NCI-H2227 (cell line): ENCODE results near the gene MYCL.
A peak's percentile ranks its signal among the peaks of the same experiment; 100 is the strongest.

Source experiments
- DNase-seq: peaks from one replicate; lab custom pipeline; 2025; ENCODE audit not compliant: unreplicated experiment; lab: John Stamatoyannopoulos, UW

The MYCL gene

GRCh38 chr1:39901714-39902459 lies at the start of gene MYCL:
Gene MYCL (minus strand): TSS chr1:39901917. CDS start chr1:39901434, 483 bp downstream.
- peak; percentile 93 for DNase-seq

DNA sequence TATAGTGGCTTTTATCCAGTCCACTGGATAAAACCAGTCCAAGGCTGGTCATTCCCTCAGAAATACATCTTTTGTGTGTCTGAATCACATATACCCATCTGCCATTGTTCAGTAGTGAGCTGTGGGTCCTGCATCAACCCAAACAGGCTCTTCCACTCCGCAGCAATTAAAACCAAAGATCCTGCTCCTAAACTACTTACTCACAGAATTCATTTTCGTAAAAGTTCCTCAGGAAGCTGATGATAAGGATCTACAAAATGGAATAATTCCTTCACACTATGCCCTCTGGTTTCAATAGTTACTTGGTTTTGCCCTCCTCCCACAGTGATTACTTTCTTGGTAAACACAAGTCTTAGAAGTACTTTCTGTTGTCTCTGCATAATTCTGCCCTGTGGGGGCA lies 48.2 kb upstream of the MYCL start:
- no peak for DNase-seq

DNA sequence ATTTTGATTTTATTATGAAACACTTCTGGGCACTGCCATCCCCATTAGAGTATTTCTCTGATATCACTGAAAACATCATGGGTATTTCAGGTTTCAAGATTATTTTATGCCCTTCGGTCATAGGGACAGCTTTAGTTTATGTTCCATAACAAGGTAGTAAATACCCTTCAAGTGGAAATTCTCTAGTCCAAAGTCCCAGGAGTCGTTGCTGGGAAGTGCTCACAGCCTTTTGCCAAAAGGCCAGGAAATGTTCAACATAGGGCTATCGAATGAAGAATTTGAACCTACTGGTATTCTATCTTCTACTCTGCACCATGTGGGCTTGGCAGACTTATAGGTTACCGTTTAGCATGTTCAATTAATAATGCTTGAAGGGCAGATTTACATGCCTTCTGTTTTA lies 45.5 kb upstream of the MYCL start:
- DNase-seq: no peak

DNA sequence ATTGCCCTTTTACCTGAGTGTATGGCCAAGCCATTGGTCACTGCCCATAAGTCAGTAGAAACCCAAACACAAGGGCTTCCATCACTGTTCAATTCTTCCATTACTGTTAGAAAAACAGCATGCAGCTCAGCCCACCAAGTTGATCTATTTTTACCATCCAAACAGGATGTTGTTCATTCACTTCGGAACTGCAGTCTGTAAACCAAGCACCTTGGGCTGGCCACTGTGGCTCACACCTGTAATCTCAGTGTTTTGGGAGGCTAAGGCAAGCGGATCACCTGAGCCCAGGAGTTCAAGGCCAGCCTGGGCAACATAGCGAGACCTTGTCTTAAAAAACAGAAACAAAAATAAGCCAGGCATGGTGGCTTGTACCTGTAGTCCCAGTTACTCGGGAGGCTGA lies 44.5 kb upstream of the MYCL start:
- no peak for DNase-seq

DNA sequence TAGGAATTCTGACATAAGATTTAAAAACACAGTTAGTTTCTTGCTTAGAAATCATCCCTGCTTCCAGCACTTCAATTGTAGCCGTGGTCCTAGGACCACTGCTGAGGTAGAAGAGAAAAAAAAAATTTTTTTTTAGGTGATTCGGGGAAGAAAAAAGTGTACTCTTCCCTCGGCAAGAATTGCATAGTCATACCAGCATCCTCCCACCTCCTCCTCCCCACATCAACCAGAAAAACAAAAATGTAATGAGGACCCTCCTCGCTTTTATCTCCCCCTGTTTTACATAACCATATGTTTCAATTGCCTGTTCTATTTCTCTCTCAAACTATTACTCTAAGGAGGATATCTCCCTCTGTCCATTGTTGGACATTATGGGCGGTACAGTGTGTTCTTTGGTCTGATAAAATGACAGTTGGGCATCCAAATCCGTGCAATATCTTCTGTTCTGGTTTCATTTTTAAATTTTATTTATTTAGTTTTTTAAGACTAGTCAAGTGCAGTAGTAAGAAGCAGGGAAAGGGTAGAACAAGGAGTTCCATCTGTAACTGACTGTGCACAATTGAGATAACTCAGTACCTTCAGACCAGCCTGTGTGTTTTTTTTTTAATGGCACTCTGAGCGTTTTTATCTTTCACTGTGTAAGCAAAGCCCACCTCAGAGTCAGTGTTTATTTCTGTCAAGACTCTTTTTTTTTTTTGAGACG lies 42.8 kb upstream of the MYCL start:
- DNase-seq: no peak

- DNase-seq: no peak
Observed at GRCh38 chr1:39943471-39944290, 42.0 kb upstream of the MYCL start.

DNA sequence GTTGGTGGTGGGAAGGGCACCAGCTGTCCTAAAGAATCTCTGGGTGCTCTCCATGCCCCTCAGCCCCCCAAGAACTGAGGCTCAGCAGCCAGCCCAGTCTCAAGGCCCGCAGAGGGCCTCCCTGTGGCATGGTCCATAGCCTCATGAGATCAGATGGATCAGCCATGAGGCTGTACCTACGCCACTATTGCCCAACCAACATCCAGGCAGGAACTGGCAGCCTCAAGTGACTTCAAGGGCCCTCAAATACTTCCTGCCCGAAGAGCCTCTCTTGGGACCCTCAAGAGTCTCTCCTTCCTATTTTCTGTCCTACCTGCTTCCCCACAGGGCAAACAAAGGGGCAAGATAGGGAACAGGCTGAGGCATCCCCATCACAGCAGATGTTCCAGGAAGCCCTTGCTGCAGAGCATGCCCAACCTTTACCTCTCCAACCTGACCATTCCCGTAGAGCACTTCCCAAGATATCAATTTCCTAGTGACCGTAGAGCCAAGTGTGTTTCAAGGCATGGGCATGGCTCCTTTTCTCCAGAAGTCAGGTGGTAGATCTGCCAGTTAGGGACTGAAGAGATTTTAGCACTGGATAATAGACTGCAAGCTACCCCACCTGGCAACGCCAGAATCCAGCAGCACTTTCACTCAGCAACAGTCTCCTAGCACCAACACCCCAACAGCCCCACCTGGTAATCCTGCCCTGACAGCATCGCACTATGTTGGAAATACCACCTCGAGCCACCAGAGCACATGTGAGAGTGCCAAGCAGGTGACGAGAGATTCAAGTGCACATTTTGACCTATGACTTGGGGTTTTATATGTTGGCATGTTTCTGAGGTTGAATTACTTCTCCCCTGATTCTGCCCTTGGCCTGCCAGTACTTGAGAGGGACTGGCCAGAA lies 39.5 kb upstream of the MYCL start:
- DNase-seq: no peak

GRCh38 chr1:39940253-39940652 lies 38.5 kb upstream of the MYCL start:
- no peak for DNase-seq

DNA sequence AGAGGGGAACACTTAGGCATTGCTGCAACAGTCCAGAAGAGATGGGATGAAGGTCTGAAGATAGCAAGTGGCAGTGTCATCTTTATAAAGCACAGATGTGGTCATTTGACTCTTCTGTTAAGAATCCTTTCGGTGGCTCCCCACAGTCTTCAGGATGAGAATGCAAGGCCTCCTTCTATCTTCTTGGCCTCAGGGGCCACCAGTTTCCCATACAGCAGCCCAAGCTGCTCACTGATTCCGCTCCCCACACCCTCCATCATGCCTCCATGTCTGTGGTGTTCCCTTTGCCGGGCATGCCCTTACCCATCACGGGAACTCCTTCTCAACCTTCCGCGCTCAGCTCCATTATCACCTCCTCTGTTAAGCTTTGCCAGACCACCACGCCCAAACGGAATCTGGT lies 37.1 kb upstream of the MYCL start:
- no peak for DNase-seq

- no peak for DNase-seq
Observed at GRCh38 chr1:39936724-39937491, 35.2 kb upstream of the MYCL start.

GRCh38 chr1:39933956-39934941 lies 32.5 kb upstream of the MYCL start:
- no peak for DNase-seq

- DNase-seq: no peak
Observed at GRCh38 chr1:39928809-39929587, 27.3 kb upstream of the MYCL start.

- no peak for DNase-seq
Observed at GRCh38 chr1:39927538-39927937, 25.8 kb upstream of the MYCL start.

DNA sequence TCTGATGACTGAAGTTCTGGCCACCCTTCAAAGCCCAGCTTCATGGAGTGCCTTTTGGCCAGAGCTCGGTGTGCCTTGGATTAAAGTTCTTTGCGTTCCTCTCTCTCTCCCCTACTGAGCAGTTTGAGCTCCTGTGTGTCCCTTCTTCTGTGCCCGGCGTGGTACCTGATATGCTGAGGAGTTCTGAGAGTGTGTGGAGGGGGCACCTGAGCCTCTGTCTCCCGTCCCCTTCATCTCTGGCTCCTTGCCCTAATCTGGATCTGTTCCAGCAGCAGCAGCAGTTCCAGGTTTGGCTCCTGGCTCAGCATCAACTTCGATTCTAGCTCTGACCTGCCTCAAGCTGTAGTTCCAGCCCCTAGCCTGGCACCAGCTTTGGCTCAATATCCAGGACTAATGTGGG lies 25.1 kb upstream of the MYCL start:
- no peak for DNase-seq

- no peak for DNase-seq
Observed at GRCh38 chr1:39926343-39926793, 24.7 kb upstream of the MYCL start.

DNA sequence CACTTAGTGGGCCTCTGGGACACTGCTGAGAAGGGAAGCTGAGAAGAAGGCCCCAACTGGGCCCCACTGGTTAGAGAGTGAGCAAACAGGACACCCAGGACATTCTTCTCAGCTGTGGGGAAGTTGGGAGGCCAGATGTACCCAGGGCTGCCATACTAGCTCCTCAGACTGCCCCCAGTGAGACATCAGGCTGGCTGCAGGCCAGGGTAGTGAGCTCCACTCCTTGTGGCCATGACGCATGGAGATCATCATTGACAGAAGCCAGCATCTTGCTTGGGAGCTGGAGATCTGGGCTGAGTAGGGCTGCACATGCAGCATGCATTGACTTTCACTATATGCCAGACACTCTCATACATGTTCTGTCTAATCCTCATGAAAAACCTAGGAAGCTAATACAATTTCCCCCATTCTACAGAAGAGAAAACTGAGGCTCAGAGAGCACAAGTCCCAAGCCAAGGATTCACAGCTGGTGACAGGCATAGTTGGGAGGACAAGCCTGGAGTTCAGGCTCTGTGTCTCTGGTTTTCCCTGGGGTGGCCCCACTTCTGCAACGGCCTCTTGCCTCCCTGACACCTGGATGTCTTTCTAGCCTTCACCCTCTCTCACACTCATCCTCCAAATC lies 24.1 kb upstream of the MYCL start:
- no peak for DNase-seq

- peak; percentile 50 for DNase-seq
Observed at GRCh38 chr1:39922251-39922688, 20.6 kb upstream of the MYCL start.
